Breast epithelium (tissue), 4 donors: ENCODE measurements around the gene TMF1. TPM values are rescaled to one million over a fixed set of nuclear protein-coding genes. Genes with fewer than 3 reads are reported as not detected.

Experiments used
- DNase-seq, 2 donors: peaks; one replicate each; pipeline ENCODE4 v3.0.0-alpha.2; 2019; ENCODE audit warnings: low spot score in 2 of 2
- H3K27ac ChIP-seq, 2 donors: fragments of 200-600 bp; sonication (generic) in 1 of 2; one replicate each; pipeline ENCODE4 v1.5.1; 2016 to 2019; ENCODE audit warnings: mild to moderate bottlenecking in 1 of 2
- H3K27me3 ChIP-seq, 2 donors: fragments of 200-600 bp; sonication (generic) in 1 of 2; one replicate each; pipeline versions ENCODE4 v1.5.1 to v1.6.0; 2017 to 2019; ENCODE audit warnings: control low read depth in 1 of 2, mild to moderate bottlenecking in 1 of 2
- H3K36me3 ChIP-seq: fragments of 200-600 bp; one replicate; pipeline ENCODE4 v1.5.1; 2019
- H3K4me1 ChIP-seq, 2 donors: fragments of 200-600 bp; sonication (generic); one replicate each; pipeline ENCODE4 v1.5.1; 2016 to 2019; ENCODE audit warnings: control low read depth in 1 of 2
- H3K4me3 ChIP-seq, 3 donors: fragments of 200-600 bp; sonication (generic); 1 replicate in 2 of 3; 2 replicates in 1 of 3; pipeline ENCODE4 v1.5.1; 2016 to 2019; ENCODE audit warnings: mild to moderate bottlenecking in 3 of 3, moderate library complexity in 2 of 3
- H3K9me3 ChIP-seq, 2 donors: fragments of 200-600 bp; sonication (generic) in 1 of 2; one replicate each; pipeline ENCODE4 v1.5.1; 2016 to 2019; ENCODE audit warnings: control low read depth in 1 of 2
- POLR2A ChIP-seq: fragments of 450-650 bp; IDR thresholded peaks from one replicate; pipeline ENCODE4 v1.6.1; 2016; ENCODE audit warnings: antibody characterized with exemption, mild to moderate bottlenecking, moderate library complexity
- POLR2AphosphoS5 ChIP-seq, 3 donors: sonication (generic); formaldehyde crosslinking; IDR thresholded peaks; one replicate each; pipeline ENCODE4 v1.6.1; 2017; ENCODE audit warnings: antibody characterized with exemption in 3 of 3
- intact Hi-C: fragments of 100-400 bp; cut with DNase I; formaldehyde crosslinking; loops from one replicate; pipeline ENCODE4 v1.15.1; 2023; ENCODE audit warnings: low total_unique reads
- total RNA-seq, 3 donors: library from RNA; depleted of rRNA; stranded (reverse); fragments of >200 nt; gene quantifications; one replicate each; pipeline ENCODE4 v1.1.0, GENCODE V29; 2016
- TF ChIP-seq, protein P1 (sequence below), 3 donors: fragments of 450-650 bp; IDR thresholded peaks; one replicate each; pipeline ENCODE4 v1.5.1; 2016 to 2017; ENCODE audit warnings: antibody characterized with exemption in 3 of 3, mild to moderate bottlenecking in 3 of 3, moderate library complexity in 3 of 3

The TMF1 gene
- total RNA-seq, 3 donors from 2014 or later: 33.4 to 61.5 (median 50.1) TPM

- Histone ChIP-seq H3K4me1 (peaks cover 0 to 4% of the 10 kb centered on the region in 2 donors), H3K27ac (no peak overlapping the region), H3K9me3 (no peaks in the 10 kb centered on the region), H3K27me3 (no peaks in the 10 kb centered on the region), H3K36me3 (no peaks in the 10 kb centered on the region), H3K4me3 (no peak overlapping the region)
- no peak for DNase-seq
- TF ChIP-seq POLR2AphosphoS5 (IDR thresholded peaks at IDR 0.05) (no peak), POLR2A (no peak)
- TF ChIP-seq, protein P1, sequence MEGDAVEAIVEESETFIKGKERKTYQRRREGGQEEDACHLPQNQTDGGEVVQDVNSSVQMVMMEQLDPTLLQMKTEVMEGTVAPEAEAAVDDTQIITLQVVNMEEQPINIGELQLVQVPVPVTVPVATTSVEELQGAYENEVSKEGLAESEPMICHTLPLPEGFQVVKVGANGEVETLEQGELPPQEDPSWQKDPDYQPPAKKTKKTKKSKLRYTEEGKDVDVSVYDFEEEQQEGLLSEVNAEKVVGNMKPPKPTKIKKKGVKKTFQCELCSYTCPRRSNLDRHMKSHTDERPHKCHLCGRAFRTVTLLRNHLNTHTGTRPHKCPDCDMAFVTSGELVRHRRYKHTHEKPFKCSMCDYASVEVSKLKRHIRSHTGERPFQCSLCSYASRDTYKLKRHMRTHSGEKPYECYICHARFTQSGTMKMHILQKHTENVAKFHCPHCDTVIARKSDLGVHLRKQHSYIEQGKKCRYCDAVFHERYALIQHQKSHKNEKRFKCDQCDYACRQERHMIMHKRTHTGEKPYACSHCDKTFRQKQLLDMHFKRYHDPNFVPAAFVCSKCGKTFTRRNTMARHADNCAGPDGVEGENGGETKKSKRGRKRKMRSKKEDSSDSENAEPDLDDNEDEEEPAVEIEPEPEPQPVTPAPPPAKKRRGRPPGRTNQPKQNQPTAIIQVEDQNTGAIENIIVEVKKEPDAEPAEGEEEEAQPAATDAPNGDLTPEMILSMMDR (IDR thresholded peaks at IDR 0.05): no peak
- intact Hi-C loops: no loop called here
Measured at GRCh38 chr3:69016901-69017300, 35.2 kb downstream of the TMF1 start.

DNA sequence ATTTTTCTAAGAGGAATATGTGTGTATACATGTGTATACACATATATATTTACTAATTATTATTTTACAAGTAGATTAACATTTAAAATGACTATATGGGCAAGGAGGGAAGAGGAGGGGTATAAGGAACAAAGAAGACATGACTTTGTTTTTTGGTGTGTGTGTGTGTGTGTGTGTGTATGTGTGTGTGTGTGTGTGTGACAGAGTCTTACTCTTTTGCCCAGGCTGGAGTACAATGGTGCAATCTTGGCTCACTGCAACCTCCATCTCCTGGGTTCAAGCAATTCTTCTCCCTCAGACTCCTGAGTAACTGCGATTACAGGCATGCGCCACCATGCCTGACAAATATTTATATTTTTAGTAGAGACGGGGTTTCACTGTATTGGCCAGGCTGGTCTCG, 36.0 kb downstream of the TMF1 start:
- Histone ChIP-seq H3K4me1 (peaks cover 0 to 4% of the 10 kb centered on the region in 2 donors), H3K4me3 (no peak overlapping the region), H3K9me3 (no peaks in the 10 kb centered on the region), H3K27me3 (no peaks in the 10 kb centered on the region), H3K27ac (no peak overlapping the region), H3K36me3 (no peaks in the 10 kb centered on the region)
- intact Hi-C loops: no loop called here
- no peak for TF ChIP-seq POLR2A
- no peak for TF ChIP-seq POLR2AphosphoS5 (IDR thresholded peaks at IDR 0.05)
- TF ChIP-seq, protein P1 (IDR thresholded peaks at IDR 0.05): no peak
- DNase-seq: no peak

DNA sequence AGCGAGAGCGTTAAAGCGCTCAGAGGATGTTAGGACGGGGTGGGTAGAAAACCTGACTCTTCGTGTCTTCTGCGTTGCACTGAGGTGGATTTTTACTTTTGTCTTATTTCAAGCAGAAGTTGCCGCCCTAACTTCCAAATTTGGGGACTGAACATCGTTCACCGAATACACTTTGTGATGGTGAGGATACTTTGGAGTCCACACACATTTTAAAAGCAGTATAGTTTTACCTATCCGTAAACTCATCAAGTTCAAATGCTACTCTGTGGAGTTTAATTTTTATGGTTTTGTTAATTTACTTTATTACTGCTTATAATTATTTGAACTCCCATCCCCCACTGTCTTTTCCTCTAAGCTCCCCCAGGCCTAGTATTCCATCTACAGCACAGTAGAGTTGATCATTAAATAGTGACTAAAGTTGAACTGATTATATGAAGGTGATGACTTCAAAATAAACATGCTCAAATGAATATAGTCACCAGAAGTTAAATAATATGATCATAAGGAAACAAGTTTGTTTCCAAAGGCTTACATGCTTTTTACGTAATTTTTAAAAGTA, 38.0 kb downstream of the TMF1 start:
- Histone ChIP-seq H3K27ac (peak overlapping the region; percentile 99), H3K4me1 (peaks cover 0 to 4% of the 10 kb centered on the region in 2 donors), H3K9me3 (no peaks in the 10 kb centered on the region), H3K4me3 (peak overlapping the region; percentile 78 to 95 (median 91)), H3K27me3 (no peaks in the 10 kb centered on the region), H3K36me3 (no peaks in the 10 kb centered on the region)
- TF ChIP-seq POLR2AphosphoS5 (IDR thresholded peaks at IDR 0.05): peak in 1 of 3 donors; percentile 4
- no peak for TF ChIP-seq POLR2A
- intact Hi-C loops: no loop called here
- DNase-seq: no peak

DNA sequence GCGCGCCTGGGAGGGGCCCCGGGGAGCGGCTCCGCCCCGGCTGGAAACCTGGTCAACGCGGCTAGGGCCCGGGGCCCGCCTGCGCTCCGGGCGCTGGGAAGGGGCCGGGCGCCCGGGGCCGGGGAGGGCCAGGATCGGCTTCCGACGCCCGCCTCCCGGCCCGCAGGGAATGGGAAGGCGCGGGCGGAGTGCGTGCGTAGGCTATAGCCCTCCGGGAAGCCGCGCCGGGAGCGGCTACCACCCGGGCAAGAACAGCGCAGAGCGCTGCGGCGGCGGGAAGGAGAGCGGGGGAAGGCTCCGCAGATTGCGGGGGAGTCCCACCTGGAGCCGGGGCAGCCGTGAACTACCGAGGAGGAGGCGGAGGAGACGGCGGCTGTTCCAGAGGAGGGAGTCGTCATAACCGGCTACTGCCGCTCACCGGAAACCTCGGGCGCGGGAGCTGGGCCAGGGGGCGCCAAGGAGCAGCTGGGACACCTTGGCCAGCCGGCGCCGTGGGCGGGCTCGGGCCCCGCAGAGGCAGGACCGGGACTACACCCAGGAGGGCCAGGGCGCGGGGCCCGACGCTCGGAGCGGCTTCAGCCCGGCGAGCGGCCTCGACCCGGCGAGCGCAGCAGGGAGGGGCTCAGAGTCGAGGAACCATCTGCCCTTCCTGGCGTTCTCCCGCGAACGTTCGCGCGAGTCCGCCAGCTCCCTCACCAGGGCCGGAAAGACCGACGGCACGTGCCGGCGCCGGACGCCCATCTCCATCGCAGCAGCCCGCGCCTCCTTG, 38.7 kb downstream of the TMF1 start, which contains the start of gene EOGT:
Gene EOGT (minus strand): TSS at position 432 of the 769 bp plus-strand sequence. CDS start 3,838 bp downstream, outside the sequence.
- intact Hi-C loops: no loop called here
- H3K9me3 ChIP-seq: no peaks in the 10 kb centered on the region
- peak within 1 kb of the TSS; percentile 99 for H3K27ac ChIP-seq
- peak; percentile 85 to 86 for DNase-seq
- H3K4me3 ChIP-seq: peak within 1 kb of the TSS; percentile 78 to 95 (median 91)
- TF ChIP-seq POLR2A (peak; percentile 49), POLR2AphosphoS5 (IDR thresholded peaks at IDR 0.05) (peak; percentile 60 to 70 (median 63))
- TF ChIP-seq, protein P1 (IDR thresholded peaks at IDR 0.05): peak; percentile 7 to 57 (median 47)
- H3K36me3 ChIP-seq: no peaks in the 10 kb centered on the region
- peaks cover 0 to 4% of the 10 kb centered on the region in 2 donors for H3K4me1 ChIP-seq
- H3K27me3 ChIP-seq: no peaks in the 10 kb centered on the region

DNA sequence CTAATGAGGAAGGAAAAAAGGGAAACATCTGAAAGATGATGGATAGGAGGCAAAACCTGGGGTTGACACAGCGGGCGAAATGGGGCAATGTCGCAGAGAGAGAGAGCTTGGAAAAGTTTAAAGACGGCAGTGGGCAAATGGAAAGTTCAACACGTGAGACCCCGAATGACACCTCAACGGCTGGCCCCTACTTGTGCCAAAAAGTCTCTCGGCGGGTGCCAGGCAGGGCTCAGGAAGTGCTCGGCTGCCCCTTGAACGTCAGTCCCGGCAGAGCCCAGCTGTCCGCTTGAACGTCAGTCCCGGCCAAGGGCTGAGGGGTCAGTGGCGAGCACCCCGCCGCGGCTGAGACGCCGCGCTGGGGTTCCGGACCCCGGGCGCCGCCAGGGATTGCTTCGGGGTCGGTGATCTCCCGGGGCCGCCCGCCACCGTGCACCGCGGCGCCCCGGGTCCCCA, 39.3 kb downstream of the TMF1 start:
- Histone ChIP-seq H3K4me1 (peaks cover 0 to 4% of the 10 kb centered on the region in 2 donors), H3K4me3 (peak overlapping the region; percentile 78 to 95 (median 91)), H3K9me3 (no peaks in the 10 kb centered on the region), H3K27ac (peak overlapping the region; percentile 99), H3K36me3 (no peaks in the 10 kb centered on the region), H3K27me3 (no peaks in the 10 kb centered on the region)
- TF ChIP-seq POLR2A (no peak), POLR2AphosphoS5 (IDR thresholded peaks at IDR 0.05) (no peak)
- TF ChIP-seq, protein P1 (IDR thresholded peaks at IDR 0.05): no peak
- DNase-seq: peak in 1 of 2 donors; percentile 57
- intact Hi-C loops: no loop called here
